GM12878 (cell line): ENCODE data around the gene RHBDD1. TPM values are rescaled to one million over a fixed set of nuclear protein-coding genes. Genes with fewer than 3 reads are reported as not detected.

ENCODE experiments used
- ATAC-seq: fragments of 200-7000 bp; cut with Tn5 transposase; 3 replicates; pipeline ENCODE4 v1.9.1; 2020; ENCODE audit warnings: mild to moderate bottlenecking, moderate library complexity
- BruUV-seq: library from RNA; stranded (reverse); fragments of 400-500 nt; replicated peaks from 2 replicates; lab custom pipeline; 2021; lab: Mats Ljungman, UMichigan
- CTCF ChIA-PET: fragments of 300-600 bp; sonication (Branson Sonifier 250); formaldehyde crosslinking; extraction: SDS; loops from one replicate; lab custom pipeline; 2021; ENCODE audit warnings: inconsistent platforms; lab: Yijun Ruan, JAX
- POLR2A ChIA-PET: fragments of 350-600 bp; formaldehyde crosslinking; extraction: SDS; loops from one replicate; lab custom pipeline; 2021; ENCODE audit warnings: inconsistent platforms; lab: Charles Lee
- RAD21 ChIA-PET: fragments of 300-600 bp; sonication (Branson Sonifier 250); formaldehyde crosslinking; loops from one replicate; lab custom pipeline; 2023; ENCODE audit warnings: antibody characterized with exemption; ENCODE audit not compliant: unreplicated experiment; lab: Charles Lee
- SMC1A ChIA-PET: fragments of 300-600 bp; sonication (Branson Sonifier 250); formaldehyde crosslinking; loops from one replicate; lab custom pipeline; 2023; ENCODE audit not compliant: unreplicated experiment, uncharacterized antibody; lab: Charles Lee
- DNase-seq: peaks from one replicate; pipeline ENCODE4 v3.0.0-alpha.2; 2011; ENCODE audit warnings: low read depth, low spot score
- FAIRE-seq: peaks from 3 replicates; lab custom pipeline; 2011; peaks lifted over from hg19 to GRCh38; lab: Jason Lieb, UNC
- H2AFZ ChIP-seq: 2 replicates; pipeline ENCODE4 v1.6.0; 2011; ENCODE audit warnings: low read depth, low read length, control low read depth; ENCODE audit not compliant: control insufficient read depth
- H3K27ac ChIP-seq: 2 replicates; pipeline ENCODE4 v1.5.1; 2011; ENCODE audit warnings: control low read depth; ENCODE audit not compliant: control insufficient read depth, insufficient read depth
- H3K27me3 ChIP-seq, 2 experiments: replicated peaks in 1 of 2; 2 replicates each; pipeline versions ENCODE4 v1.6.0 to v1.6.1; 2011; ENCODE audit warnings: low read length in 1 of 2; ENCODE audit not compliant: control insufficient read depth in 2 of 2, insufficient read depth in 2 of 2
- H3K36me3 ChIP-seq, 2 experiments: 2 replicates each; pipeline ENCODE4 v1.5.1; 2011; ENCODE audit warnings: low read length in 1 of 2; ENCODE audit not compliant: control insufficient read depth in 2 of 2, insufficient read depth in 2 of 2
- H3K4me1 ChIP-seq: 2 replicates; pipeline ENCODE4 v1.6.1; 2011; ENCODE audit warnings: mild to moderate bottlenecking, low read length, moderate library complexity, mixed read lengths; ENCODE audit not compliant: control insufficient read depth, insufficient read depth
- H3K4me2 ChIP-seq: 2 replicates; pipeline ENCODE4 v1.6.0; 2011; ENCODE audit warnings: control low read depth; ENCODE audit not compliant: control insufficient read depth, insufficient read depth
- H3K4me3 ChIP-seq: fragments of 200-600 bp; sonication (generic); 2 replicates; pipeline ENCODE4 v1.5.1; 2016
- H3K79me2 ChIP-seq: 2 replicates; pipeline ENCODE4 v1.6.0; 2011; ENCODE audit warnings: low read length; ENCODE audit not compliant: control insufficient read depth, insufficient read depth
- H3K9ac ChIP-seq: 2 replicates; pipeline ENCODE4 v1.8.0; 2011; ENCODE audit warnings: low read length, control low read depth, mixed read lengths; ENCODE audit not compliant: control insufficient read depth, insufficient read depth
- H3K9me3 ChIP-seq: replicated peaks from 3 replicates; pipeline ENCODE4 v1.5.1; 2011; ENCODE audit warnings: mild to moderate bottlenecking, low read length; ENCODE audit not compliant: control insufficient read depth, insufficient read depth
- H4K20me1 ChIP-seq: 2 replicates; pipeline ENCODE4 v1.6.0; 2011; ENCODE audit not compliant: control insufficient read depth, insufficient read depth
- BCL11A ChIP-seq: IDR thresholded peaks from 2 replicates; pipeline ENCODE4 v1.6.1; 2011; ENCODE audit warnings: low read depth, low read length
- CHD4 ChIP-seq: fragments of 200-600 bp; sonication (generic); IDR thresholded peaks from 2 replicates; pipeline ENCODE4 v1.6.1; 2016; ENCODE audit warnings: mild to moderate bottlenecking
- FOS ChIP-seq: IDR thresholded peaks from 3 replicates; pipeline ENCODE4 v1.6.1; 2011; ENCODE audit warnings: borderline replicate concordance; ENCODE audit not compliant: insufficient read length; ENCODE audit errors: extremely low read depth
- POLR2AphosphoS5 ChIP-seq: IDR thresholded peaks from 2 replicates; pipeline ENCODE4 v1.6.1; 2011; ENCODE audit warnings: mild to moderate bottlenecking, low read length, inconsistent platforms
- RBBP5 ChIP-seq: fragments of 200-600 bp; sonication (generic); conservative IDR thresholded peaks from 2 replicates; pipeline ENCODE4 v1.6.1; 2016
- RFX5 ChIP-seq: IDR thresholded peaks from 2 replicates; pipeline ENCODE4 v1.6.1; 2011; ENCODE audit warnings: low read depth, low read length, improper control_type of control experiment
- SMAD5 ChIP-seq: IDR thresholded peaks from 2 replicates; pipeline ENCODE4 v1.6.1; 2016; ENCODE audit warnings: antibody characterized with exemption, low read depth
- TBL1XR1 ChIP-seq: IDR thresholded peaks from 2 replicates; pipeline ENCODE4 v1.6.1; 2012; ENCODE audit warnings: low read depth, low read length, improper control_type of control experiment
- ZBED1 ChIP-seq: IDR thresholded peaks from 2 replicates; pipeline ENCODE4 v1.6.1; 2016; ENCODE audit warnings: borderline replicate concordance
- ZNF384 ChIP-seq: IDR thresholded peaks from 2 replicates; pipeline ENCODE4 v1.6.1; 2012; ENCODE audit warnings: low read depth, mild to moderate bottlenecking, low read length, improper control_type of control experiment, borderline replicate concordance
- WGBS: methylation state at CpG from one replicate; pipeline ENCODE4 v1.1.6; 2016; ENCODE audit warnings: low lambda C conversion rate; ENCODE audit not compliant: insufficient replicate concordance, insufficient coverage; ENCODE audit errors: missing lambda C conversion rate; 5-methylcytosine and 5-hydroxymethylcytosine counted together
- in situ Hi-C: fragments of 300-500 bp; cut with MboI; formaldehyde crosslinking; loops from 9 replicates; pipeline ENCODE4 v1.14.3; 2018; ENCODE audit warnings: mixed read lengths
- intact Hi-C: fragments of 100-400 bp; cut with micrococcal nuclease; formaldehyde crosslinking; loops from one replicate; pipeline ENCODE4 v1.14.2; 2022; ENCODE audit not compliant: unreplicated experiment
- polyA plus RNA-seq, 11 experiments: library from polyadenylated mRNA; depleted of rRNA in 4 of 11; unstranded in 6 of 11; stranded (reverse) in 5 of 11; fragments of >200 nt; fragmentation: Nextera tagmentation in 4 of 11; fragmentation: Illumina TruSeq in 1 of 11; extraction: Ambion mirVana in 4 of 11; extraction: Trizol in 1 of 11; gene quantifications; 1 replicate in 1 of 11; 2 replicates in 10 of 11; pipeline versions ENCODE4 v1.2.1 to v1.2.3, GENCODE V29; 2011 to 2016; ENCODE audit warnings: inconsistent platforms in 2 of 11, missing spikeins in 2 of 11, low read depth in 1 of 11
- total RNA-seq, 4 experiments: library from RNA; depleted of rRNA in 3 of 4; stranded (reverse); fragments of >200 nt in 3 of 4; fragmentation: Illumina TruSeq in 1 of 4; extraction: Trizol in 1 of 4; gene quantifications; 2 replicates each; pipeline versions ENCODE4 v1.2.1 to v1.2.3, GENCODE V29; 2013 to 2021

RHBDD1 gene
- total and polyA plus RNA-seq, 10 of the 15 experiments (the other 5 are each of a cell fraction or from before 2014, with no cell fraction given), result 7.1 to 36.4 (median 14.7) TPM

- no peak for TF ChIP-seq TBL1XR1
- TF ChIP-seq RBBP5, result no peak
- TF ChIP-seq SMAD5, result no peak
- no peak for TF ChIP-seq POLR2AphosphoS5
- TF ChIP-seq ZNF384, result no peak
Measured at GRCh38 chr2:226963528-226963927, 127.7 kb downstream of the RHBDD1 start (continued).

GRCh38 chr2:226965376-226965775, 129.5 kb downstream of the RHBDD1 start:
- no peak for ATAC-seq
- Histone ChIP-seq H3K27me3 (no peaks in the 10 kb centered on the region), H3K4me3 (no peak overlapping the region), H3K27ac (no peak overlapping the region), H3K36me3 (no peaks in the 10 kb centered on the region), H3K4me2 (no peak overlapping the region), H4K20me1 (no peaks in the 10 kb centered on the region), H3K9ac (no peak overlapping the region), H3K4me1 (no peaks in the 10 kb centered on the region), H3K9me3 (no peaks in the 10 kb centered on the region), H3K79me2 (no peaks in the 10 kb centered on the region), H2AFZ (no peak overlapping the region)
- ChIA-PET CTCF (no interaction called here), SMC1A (interaction anchor here (1.4 kb wide), 1 partner anchor 163 kb away, joined by 5 read pairs; no protein-coding TSS in a partner anchor), RAD21 (no interaction called here), POLR2A (no interaction called here)
- DNase-seq, result no peak
- no TSS peak for BruUV-seq
- no peak for TF ChIP-seq ZBED1
- TF ChIP-seq FOS, result no peak
- TF ChIP-seq BCL11A, result no peak
- TF ChIP-seq CHD4, result no peak
- TF ChIP-seq RFX5, result no peak
- FAIRE-seq, result no peak
- in situ Hi-C loops, result no loop called here
- intact Hi-C loops, result no loop called here
- 100% methylated on average over 1 of the region's 1 CpG for WGBS
